Suppressor macrophage (primary cell): ENCODE measurements around the gene ZFPL1.
"Not testable (repeated sequence)": the region's sequence is repeated elsewhere in the genome, so short reads cannot be mapped to it uniquely, and the experiment has no call there.

Experiments used
- DNase-seq, 4 experiments: peaks; one replicate each; pipeline ENCODE4 v3.0.0-alpha.2; 2020 to 2022

Gene ZFPL1

DNA sequence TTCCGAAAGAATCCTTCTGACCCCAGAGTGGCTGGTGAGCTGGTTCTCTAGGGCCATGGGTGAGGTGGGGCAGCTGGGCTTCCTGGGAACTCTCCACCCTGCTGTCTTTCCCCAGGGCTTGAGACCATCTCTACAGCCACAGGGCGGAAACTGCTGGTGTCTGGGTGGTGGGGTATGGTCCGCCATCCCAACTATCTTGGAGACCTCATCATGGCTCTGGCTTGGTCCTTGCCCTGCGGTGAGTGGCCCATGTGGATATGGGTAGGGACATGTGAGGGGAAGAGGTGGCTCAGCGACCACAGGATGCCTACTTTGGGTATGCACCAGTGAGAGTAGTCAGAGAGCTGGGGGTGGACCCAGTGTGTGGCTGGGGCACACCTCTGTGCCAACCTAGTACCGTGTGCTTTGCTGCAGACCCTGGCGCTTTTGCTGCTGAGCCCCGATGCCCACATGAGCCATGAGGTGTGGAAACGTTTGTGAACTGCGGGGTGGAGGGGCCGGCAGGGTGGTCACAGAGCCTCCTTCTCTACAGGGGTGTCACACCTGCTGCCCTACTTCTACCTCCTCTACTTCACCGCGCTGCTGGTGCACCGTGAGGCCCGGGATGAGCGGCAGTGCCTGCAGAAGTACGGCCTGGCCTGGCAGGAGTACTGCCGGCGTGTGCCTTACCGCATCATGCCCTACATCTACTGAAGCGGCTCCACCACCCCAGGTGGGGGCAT, 31.5 kb downstream of the ZFPL1 start:
- DNase-seq: no peak

DNA sequence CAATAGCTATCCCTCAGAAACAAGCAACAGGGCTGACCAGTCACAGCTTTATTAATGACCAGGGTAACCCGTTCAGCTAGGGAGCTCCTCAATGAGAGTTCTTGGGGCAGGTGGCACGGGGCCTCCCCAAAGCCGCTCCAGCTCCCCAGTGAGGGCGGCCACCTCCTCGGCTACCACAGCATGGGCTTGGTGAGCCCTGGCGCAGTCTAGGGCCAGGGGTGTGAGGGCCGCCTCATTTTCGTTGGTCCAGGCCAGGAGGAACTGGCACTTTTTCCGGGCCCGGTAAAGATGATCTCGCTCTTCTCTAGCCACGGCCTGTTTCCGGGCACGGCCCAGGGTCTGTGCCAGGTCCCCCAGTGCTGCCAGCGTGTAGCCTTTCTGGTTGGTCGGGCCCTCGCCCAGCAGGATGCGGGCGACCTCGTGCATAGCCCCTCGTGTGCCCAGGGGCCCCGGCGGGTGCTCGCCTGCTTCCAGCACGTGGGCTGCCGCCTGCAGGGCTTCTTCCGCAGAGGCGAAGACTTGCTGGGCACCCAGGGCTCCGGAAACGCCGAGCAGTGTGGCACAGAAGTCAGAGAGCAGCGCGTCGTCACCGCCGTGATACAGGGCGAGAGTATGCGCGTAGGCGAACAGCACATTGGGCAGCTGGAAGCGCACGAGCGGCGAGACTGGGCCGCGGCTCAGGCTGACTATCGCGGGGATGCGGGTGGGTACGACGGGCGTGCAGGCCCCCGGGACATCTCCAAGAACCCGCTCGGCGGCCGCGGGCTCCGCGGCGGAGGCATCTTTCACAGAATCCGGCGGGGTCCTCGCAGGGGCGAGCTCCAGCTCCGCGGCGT, 32.6 kb downstream of the ZFPL1 start:
- DNase-seq: peak; percentile 52 to 74 (median 66)

DNA sequence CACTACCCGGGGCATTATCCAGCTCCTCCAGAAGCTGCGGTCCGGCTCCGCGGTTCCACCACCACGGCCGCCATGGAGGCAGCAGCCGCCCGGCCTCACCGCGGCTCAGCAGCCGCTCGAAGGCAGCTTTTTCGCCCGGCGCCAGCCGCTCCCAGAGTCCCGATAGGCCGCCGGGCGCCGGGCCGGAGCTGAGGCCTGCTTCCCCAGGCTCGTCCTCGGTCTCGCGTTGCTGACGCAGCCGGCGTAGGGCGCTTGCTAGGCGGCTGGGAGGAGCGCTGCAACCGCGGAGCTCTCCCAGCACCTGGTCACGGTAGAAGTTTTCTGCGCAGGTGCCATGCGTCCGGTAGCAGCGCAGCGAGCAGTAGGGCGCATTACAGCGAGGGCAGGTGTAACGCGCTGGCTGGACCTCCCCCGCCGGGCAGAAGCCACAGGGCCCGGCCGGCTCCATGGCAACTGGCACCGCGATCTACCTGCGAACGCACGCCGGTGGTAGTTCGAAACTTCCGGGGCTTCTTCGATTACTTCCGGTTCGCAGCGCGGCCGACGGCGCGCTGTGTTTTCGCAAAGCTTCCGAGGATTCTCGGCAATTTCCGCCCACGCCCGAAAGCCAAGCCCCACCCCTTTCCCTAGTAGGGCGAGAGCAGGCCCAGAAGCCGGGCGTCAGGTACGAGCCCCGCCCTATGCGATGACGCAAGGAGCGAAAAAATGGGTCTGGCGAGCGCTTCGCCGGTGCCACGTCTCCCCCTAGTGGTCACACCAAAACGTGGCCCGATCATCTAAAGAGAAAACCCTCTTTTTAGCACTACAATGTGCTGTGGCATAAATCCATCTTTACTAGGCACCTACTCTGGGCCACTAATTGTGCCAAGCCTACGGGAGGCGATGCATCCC, 33.4 kb downstream of the ZFPL1 start, which contains the start of gene ZNHIT2:
TSS of gene ZNHIT2 (minus strand) at position 496 of the 891 bp plus-strand sequence. CDS start at position 448, 48 bp downstream.
- DNase-seq: peak; percentile 100

DNA sequence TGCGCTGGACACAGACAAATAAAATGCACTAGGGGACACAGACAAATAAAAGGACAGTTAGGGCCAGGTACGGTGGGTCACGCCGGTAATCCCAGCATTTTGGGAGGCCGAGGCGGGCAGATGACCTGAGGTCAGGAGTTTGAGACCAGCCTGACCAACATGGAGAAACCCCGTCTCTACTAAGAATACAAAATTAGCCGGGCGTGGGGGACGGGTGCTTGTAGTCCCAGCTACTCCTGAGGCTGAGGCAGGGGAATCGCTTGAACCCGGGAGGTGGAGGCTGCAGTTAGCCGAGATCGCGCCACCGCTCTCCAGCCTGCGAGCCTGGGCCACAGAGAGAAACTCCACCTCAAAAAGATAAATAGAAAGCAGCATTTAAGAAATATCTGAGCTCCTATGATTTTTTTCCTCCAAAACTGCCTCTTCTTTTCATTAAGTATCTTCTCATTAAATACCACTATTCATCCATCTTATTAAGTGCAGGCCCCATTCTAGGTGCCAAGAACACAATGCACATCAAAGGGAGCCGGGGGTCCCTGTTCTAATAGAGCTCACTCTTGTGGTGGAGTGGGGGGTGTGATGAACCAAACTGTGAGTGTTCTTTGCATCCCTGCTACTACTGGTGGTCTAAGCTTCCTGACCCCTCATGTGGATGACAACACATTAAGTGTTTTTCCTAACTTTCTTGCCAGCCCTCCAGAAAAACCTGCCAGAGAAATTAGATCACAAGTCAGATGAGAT, 34.2 kb downstream of the ZFPL1 start:
- no peak for DNase-seq

DNA sequence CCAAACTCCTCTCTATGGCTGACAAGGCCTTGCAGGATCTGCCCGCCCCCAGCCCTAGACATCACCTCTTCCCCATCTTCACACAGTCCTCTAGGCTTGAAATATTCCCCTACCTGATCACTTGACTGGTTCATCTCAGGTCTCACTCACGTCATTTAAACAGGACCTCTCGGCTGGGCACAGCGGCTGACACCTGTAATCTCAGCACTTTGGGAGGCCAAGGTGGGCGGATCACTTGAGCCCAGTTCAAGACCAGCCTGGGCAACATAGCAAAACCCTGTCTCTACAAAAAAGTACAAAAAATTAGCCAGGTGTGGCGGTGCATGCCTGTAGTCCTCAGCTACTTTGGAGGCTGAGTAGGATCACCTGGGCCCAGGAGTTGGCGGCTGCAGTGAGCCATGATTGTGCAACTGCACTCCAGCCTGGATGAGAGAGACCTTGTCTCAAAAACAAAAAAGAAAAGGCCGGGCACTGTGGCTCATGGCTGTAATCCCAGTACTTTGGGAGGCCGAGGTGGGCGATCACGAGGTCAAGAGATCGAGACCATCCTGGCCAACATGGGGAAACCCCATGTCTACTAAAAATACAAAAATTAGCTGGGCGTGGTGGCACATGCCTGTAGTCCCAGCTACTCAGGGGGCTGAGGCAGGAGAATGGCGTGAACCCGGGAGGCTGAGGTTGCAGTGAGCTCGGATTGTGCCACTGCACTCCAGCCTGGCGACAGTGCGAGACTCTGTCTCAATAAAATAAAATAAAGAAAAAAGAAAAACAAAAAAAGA, 35.1 kb downstream of the ZFPL1 start:
- not testable (repeated sequence) for DNase-seq

DNA sequence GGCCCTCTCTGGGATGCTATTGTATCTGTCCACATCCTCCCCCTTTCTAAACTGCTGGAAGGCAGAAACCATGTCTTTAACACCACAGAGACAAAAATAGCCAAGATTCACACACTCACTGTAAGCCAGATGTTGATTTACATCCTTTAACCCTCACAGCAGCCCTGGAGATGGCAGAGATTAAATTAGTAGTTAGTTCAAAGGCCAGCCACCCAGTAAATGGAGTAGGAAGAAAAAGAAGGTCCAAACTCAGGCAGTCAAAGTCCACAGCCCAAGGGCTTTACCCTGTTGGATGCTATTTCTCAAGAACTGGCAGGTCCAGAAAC, 35.6 kb downstream of the ZFPL1 start:
- DNase-seq: no peak

DNA sequence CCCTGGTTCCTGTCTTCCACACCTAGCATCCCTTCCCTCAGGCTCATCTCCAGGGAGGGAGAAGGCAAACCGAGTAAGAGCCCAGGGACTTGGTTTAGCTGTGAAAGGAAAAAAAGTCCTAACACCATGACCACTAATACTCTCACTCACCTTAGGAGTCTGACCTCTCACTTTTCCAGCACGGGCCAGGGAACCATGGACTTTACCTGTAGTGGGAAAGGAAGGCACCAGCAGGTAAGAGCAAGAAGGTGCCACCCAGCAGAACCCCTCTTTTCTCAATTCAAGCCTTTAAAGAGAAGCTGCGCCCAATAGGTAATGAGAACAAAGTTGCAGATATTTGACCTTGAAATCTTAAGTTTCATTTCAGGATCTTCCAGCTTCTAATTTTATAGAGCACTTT, 36.8 kb downstream of the ZFPL1 start:
- no peak for DNase-seq

DNA sequence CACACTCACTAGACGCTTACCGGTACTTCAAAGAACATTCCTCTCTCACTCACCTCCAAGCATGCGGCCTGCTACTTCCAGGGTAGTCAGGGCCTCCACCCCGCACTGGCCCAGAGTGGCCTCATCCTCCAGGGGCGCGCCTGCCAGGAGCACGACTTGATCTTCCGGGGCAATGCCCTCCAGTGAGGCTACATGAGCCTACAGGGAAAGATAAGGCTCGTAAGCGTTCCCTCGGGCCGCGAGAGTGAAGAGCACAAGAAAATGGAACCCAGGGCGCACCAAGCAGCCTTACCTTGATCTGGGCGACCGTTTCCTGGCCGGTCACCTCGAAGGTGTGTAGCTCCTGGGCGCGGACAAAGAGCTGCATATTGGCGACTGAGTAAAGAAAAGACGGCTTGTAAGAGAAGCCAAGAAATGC, 37.4 kb downstream of the ZFPL1 start:
- DNase-seq: peak; percentile 44 to 60 (median 46)

DNA sequence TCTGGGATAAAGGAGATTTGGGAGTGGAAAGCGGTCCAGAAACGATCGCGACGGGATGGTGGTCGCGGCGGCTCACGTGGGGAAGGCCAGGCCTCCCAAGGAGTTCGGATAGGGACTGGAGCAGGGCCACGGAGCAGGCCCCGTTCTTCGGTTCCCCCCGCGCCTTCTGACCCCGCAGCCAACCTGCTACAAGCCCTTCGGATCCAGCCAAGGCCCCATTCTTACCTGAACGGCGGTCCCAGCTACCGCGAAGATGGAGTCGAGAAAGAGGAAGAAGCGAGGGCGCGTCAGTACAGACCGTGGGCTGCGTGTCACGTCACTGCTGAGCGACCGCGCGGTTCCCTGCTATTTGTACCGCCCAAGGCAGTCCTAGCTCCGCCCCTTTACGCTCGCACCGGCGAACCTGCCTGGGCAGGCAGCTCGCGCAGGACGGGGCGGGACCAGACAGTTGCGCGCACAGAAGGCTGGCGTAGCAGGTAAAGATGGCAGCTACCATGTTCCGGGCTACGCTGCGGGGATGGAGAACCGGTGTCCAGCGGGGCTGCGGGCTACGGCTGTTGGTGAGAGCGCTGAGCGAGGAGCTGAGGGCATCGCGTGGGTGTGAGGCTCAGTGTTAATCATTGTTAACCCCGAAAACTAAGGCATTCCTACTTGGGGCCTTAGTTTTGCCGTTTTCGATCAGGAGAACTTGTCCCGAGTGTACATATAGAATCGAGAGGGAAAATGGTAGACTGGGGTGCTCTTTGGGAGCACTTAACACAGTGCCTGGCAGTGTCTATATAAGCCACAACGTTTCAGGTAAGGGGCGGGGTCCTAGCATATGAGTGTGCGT, 38.1 kb downstream of the ZFPL1 start, which contains the start of the genes FAU and MRPL49:
TSS of gene FAU (minus strand) at position 270 of the 832 bp plus-strand sequence. CDS start 321 bp downstream, outside the sequence.
TSS of gene MRPL49 (plus strand) at position 457 of the 832 bp plus-strand sequence. CDS start at position 483, 26 bp downstream.
- peak; percentile 99 for DNase-seq

DNA sequence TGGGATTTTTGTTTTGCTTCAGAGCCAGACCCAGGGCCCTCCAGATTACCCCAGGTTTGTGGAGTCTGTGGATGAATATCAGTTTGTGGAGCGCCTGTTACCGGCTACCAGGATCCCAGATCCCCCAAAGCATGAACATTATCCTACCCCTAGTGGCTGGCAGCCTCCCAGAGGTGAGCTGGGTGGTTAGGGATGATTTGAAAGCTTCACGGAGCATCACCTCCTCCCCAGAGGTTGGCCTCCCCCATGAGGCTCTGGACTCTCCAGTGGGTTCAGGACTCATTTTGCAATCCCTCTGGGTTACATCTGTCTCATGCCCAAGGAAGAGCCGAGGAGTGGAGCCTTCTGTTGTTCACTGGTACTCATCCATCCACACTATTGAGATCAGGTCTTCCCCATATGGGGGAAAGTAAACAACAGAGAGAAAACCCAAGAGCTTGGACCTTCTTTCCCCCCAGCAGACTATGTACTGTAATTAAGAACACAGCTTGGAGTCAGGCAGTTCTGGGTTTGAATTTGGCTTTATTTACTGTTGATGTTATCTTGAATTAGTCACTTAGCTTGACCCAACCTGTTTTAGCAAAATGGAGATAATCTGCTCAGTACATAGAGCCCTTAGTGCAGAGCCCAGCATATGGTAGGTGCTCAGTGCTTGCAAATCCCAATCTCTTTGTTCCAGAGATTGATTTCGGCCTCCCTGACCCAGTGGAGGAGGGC, 40.6 kb downstream of the ZFPL1 start:
- no peak for DNase-seq

DNA sequence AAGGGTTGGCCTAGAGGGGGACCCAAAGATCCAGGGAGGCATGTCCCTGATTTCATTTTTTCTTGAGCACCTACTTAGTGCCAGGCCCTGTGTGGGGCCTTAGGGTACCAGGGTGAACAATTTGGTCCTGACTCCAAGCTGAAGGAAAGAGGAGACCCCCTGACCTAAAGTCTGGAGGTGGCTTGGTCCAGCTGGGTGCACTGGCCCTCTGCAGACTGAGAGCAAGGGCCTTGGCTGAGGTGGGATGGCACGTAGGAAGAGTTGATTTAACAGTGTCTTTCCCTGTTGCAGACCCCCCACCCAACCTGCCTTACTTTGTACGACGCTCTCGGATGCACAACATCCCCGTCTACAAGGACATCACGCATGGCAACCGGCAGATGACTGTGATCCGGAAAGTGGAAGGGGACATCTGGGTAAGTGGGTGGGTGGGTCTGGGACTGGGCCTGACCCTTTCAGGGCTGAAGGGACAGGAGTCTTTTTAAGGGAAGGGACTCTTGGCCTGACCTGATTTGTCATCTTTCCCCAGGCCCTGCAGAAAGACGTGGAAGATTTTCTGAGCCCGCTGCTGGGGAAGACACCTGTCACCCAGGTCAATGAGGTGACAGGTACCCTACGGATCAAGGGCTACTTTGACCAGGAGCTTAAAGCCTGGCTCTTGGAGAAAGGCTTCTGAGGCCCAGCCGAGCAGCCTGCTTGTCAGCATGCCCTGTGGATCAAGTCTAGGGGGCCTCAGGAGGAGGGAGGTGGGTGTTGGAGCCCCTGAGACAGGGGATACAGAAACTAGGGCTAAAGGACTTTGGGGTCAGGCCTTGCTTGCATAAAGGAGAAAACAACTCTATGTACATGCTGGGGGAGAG, 41.4 kb downstream of the ZFPL1 start:
- no peak for DNase-seq

DNA sequence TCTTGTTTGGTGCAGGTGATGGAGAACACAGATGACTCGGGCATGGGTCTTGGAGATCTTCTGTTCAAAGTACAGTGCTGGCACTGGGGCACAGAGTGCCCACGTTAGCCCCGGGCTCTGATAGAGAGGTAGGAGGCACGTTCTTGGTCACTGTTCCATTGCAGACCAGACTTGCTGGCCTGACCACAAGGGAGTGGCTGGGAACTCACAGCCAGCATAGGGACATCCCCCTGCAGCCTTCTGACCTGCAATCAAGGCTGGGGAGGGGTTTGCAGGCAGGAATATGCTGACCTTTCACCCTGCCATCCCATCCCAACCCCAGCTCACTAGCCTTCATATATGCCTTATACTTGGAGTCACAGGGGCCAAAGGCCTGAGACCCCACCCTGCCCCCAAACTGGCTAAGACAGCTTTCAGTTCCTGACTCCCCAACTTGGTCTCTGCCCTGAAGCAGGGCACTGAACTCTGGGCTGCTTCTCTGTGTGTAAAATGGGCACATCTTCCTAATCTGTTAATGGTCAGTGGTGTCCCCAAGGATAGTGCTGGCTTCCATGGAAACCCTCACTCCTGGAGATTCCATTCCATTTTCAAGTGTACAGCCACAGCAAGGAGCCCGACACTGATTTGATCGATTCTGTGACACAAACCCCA, 42.7 kb downstream of the ZFPL1 start:
- DNase-seq: peak in 1 of 4 experiments; percentile 4

DNA sequence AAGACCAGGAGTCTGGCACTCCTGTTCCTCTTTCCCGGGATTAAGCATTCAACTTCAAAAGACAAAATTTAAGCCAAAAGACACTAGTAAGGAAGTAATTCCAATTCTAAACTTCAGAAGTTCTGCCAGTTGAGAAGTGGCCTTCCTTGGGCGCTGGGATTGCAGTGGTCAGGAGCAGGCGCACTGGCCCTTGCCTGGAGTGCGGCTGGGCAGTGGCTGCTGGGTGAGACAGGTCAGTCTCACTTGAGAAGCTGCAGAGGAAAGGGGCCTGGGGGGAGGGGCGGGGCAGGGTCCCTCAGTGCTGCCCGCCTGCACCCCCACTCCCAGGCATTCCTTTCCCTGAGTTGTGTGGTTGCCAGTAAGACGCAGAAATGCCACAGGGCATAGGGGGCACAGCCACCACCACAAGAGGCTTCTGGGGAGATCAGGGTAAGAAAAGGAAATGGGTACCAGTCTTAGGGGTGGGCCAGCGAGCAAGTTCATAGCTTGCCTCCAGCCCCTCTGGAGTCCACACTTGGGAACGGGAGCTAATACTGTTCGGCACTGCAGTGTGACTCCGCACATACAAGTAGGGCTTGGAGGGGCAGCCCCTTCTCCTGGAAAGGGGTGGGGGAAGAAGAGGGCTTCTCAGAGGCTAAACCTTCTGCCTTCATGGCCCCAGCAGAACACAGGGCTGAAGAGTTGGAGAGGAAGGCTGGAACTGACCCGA, 43.6 kb downstream of the ZFPL1 start:
- no peak for DNase-seq

DNA sequence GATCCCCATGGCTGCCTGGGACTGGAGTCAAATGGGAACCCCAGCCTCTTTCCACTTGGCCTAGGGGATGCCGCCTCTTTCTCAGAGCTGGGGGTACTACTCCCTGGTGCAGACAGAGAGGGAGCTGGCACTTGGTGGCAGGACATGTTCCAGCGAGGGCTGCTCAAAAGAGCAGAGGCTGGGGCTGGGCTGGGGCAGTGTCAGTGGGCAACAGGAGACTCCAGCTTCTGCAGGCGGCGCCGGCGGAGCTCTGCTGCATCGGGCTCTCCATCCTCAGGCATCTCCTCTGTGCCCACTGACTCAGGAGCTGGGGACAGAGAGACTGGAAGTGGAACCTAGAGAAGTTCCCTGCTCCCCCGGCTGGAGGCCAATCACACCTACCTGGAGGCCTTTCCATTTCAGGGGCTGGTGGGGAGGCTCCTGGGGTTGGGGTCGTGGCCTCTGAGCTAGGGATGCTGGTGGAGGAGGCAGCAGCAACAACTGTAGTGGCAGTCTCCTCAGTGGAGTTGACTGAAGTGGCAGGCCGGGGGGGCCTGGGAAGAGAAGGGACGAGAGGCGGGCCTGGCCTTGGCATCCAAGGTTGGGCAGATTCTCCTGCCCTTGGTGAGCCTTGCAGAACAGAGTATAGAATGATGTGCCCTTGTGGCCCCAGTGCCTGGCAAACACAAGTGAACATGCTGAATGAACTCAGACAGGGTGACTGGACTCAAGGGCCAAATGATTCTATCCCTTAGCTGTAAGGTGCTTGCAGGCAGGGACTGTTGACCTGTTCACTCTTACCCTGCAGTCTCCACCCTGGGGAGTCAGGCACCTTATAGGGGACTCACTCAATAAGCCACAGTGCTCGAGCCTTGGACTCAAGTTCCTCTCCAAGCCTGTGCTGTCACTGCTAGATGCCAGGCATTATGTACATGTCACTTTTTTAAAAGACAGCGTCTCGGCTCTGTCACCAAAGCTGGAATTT, 44.4 kb downstream of the ZFPL1 start:
- DNase-seq: peak in 1 of 4 experiments; percentile 1

DNA sequence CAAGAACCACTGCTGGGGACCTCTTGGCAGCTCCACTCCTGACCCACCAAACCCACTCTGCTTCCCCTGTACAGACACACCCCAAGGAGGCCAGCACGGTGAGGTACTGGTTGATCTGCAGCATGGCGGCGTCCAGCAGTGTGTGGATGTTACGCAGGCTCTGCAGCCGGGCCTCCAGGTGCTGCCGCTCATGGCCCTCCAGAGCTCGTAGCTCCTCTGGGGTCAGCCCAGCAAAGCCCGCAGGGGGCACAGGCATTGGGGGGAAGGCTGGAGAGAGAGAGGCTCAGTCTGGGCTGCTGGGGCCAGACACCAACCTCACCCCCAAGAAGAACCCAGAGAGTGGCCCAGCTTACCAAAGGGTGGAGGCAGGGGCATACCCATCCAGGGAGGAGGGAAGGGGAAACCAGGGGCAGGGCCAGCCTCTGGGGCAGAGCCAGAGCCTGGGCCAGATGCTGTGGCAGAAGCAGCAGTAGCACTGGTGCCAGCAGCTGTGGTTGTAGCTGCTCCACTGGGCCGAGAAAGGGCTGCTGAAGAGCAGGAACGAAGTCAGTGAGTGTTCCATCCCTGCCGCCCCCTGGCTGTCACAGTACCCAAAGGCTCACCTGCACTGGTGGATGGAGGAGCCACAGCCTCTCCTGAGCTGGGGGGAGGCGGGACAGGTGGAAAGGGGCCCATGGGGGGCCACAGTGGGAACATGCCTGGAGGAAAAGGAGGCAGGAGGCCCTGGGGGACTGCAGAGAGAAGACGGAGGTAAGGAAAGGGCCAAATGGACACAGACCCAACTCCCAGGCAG, 45.8 kb downstream of the ZFPL1 start:
- DNase-seq: peak in 1 of 4 experiments; percentile 1
